ENCODE results near the gene SOX6.

DNA sequence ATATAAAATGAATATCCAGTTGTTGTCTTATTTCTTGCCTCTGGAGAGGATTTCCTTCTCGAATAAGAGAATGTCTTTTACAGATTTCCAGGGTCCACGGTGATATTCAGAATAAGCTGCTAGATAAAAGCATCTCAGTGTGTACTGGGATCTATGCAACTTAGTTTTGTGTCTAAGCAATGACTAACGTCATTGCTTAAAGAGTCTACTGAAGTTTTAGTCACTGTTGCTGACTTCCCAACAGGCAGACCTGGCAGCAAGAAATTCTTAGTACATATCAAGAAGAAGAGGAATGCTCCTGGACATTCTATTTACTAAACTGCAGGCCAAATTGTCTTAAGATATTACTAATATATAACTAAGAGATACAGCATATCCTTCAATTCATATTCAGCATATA is 70.3 kb downstream of the SOX6 start:
- no peak for TF ChIP-seq SIN3A (IDR thresholded peaks at IDR 0.05; ENCODE audit: borderline replicate concordance, insufficient read depth, low read depth, low read length)
- TF ChIP-seq, protein P1, sequence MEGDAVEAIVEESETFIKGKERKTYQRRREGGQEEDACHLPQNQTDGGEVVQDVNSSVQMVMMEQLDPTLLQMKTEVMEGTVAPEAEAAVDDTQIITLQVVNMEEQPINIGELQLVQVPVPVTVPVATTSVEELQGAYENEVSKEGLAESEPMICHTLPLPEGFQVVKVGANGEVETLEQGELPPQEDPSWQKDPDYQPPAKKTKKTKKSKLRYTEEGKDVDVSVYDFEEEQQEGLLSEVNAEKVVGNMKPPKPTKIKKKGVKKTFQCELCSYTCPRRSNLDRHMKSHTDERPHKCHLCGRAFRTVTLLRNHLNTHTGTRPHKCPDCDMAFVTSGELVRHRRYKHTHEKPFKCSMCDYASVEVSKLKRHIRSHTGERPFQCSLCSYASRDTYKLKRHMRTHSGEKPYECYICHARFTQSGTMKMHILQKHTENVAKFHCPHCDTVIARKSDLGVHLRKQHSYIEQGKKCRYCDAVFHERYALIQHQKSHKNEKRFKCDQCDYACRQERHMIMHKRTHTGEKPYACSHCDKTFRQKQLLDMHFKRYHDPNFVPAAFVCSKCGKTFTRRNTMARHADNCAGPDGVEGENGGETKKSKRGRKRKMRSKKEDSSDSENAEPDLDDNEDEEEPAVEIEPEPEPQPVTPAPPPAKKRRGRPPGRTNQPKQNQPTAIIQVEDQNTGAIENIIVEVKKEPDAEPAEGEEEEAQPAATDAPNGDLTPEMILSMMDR (IDR thresholded peaks at IDR 0.05), result no peak
